ENCODE measurements around the gene NAT16. TPM values are rescaled to one million over a fixed set of nuclear protein-coding genes. Genes with fewer than 3 reads are reported as not detected.
"Not testable (repeated sequence)": the region's sequence is repeated elsewhere in the genome, so short reads cannot be mapped to it uniquely, and the experiment has no call there.

The NAT16 gene
- total RNA-seq, 2 experiments from 2014 or later, result not detected

DNA sequence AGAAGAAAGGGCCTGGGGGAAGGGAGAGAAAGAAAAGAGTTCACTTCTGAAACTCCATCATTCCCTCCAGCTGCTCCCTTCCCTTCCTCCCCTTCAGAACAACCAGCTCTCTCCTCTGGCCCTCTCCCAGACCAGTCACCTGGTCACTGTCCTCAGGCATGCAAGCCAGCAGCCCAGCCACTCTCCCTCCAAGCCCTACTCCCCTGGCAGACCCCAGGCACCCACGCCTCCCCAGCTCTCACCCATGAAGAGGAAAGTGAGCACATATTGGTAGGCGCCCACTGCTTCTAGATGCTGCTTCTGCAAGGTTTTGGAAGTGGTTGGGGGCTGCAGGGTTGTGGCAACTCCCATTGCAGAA is 20.4 kb upstream of the NAT16 start:
- CTCF ChIA-PET, result interaction anchor here (0.7 to 2.9 kb wide), 2 partner anchors 8 to 56 kb away, joined by 5 to 13 read pairs; no protein-coding TSS in a partner anchor
- Mint-ChIP-seq H3K27ac (no peak overlapping the region), H3K4me1 (peaks cover 17% of the 10 kb centered on the region), H3K4me3 (no peak overlapping the region), H3K9me3 (no peaks in the 10 kb centered on the region), H3K27me3 (peaks cover 29% of the 10 kb centered on the region), H3K36me3 (ENCODE audit: low read depth) (no peaks in the 10 kb centered on the region)
- POLR2A ChIA-PET, result no interaction called here
- DNase-seq, result no peak

DNA sequence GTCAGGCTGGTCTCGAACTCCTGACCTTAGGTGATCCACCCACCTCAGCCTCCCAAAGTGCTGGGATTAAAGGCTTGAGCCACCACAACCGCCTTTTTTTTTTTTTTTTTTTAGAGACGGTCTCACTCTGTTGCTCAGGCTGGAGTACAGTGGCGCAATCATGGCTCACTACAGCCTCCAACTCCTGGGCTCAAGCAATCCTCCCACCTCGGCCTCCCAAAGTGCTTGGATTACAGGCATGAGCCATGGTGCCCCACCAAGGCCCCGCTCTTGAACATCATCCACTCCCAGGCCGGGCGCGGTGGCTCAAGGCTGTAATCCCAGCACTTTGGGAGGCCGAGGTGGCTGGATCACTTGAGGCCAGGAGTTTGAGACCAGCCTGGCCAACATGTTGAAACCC is 19.4 kb upstream of the NAT16 start:
- Mint-ChIP-seq H3K27me3 (peaks cover 29% of the 10 kb centered on the region), H3K4me1 (peaks cover 17% of the 10 kb centered on the region)
- H3K36me3 Mint-ChIP-seq (ENCODE audit: low read depth); H3K27ac Mint-ChIP-seq; POLR2A ChIA-PET; H3K4me3 Mint-ChIP-seq; CTCF ChIA-PET; DNase-seq; H3K9me3 Mint-ChIP-seq: not testable (repeated sequence)

DNA sequence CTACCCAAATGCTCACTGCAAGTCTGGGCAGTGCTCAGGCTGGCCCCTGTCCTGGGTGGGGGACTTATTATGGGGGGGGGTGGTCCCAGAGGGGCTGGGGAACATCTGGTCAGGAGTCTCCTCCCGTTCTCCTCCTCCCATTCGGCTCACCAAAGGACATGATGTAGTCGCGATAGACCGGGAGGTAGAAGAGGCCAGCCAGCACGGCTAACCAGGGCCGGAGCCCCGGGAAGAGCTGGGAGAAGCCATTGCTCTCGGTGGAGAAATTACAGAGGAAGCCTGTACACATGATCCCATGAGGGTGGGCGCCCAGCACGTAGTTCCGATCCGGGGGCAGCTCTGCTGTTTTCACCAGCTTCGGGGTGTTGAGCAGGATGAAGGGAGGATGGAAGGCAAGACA is 18.4 kb upstream of the NAT16 start:
- Mint-ChIP-seq H3K4me3 (no peak overlapping the region), H3K4me1 (peaks cover 8% of the 10 kb centered on the region), H3K9me3 (no peaks in the 10 kb centered on the region), H3K36me3 (ENCODE audit: low read depth) (no peaks in the 10 kb centered on the region), H3K27me3 (peaks cover 27% of the 10 kb centered on the region), H3K27ac (no peak overlapping the region)
- ChIA-PET CTCF (no interaction called here), POLR2A (no interaction called here)
- DNase-seq, result no peak

DNA sequence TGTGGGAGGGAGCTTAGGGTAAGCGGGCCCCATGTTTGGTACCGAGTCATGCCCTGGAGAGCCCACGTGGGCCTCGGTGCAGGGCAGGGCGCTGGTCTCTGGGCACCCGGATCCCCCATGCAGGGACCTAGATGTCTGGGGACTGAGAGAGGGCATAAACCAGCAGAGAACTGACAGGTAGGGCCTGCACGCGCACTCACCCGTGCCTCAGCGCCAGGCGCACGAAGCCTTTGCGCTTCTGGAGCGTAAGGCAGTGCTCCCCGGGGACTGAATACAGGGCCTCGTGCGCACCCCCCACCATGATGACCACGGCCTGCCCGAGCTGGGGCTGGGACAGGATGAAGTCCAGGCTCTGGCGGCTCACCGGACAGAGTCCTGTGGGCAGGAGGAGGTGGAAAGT is 17.9 kb upstream of the NAT16 start:
- POLR2A ChIA-PET, result no interaction called here

DNA sequence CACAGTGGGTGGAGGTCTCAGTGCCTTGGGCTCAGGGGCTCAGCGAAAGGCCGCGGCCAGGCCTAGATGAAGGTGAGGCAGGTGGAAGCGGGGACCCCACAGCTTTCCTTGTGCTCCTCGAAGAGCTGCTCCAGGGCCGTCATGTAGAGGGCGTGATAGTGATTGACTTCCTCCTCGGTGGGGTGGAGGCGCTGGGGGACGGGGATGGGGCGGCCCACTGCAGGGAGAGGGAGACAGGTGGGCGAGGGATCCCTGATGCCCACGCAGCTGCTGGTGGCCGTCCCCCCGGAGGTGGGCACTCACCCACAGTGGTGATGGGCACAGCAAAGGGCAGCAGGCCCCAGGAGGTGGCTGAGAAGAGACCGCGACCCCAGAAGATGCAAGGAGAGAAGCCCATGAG is 15.8 kb upstream of the NAT16 start:
- Mint-ChIP-seq H3K9me3 (no peaks in the 10 kb centered on the region), H3K27me3 (peaks cover 14% of the 10 kb centered on the region), H3K27ac (no peak overlapping the region), H3K4me3 (no peak overlapping the region), H3K36me3 (ENCODE audit: low read depth) (no peaks in the 10 kb centered on the region), H3K4me1 (peaks cover 8% of the 10 kb centered on the region)
- POLR2A ChIA-PET, result no interaction called here
- DNase-seq, result no peak
- CTCF ChIA-PET, result interaction anchor here (1.1 to 6.2 kb wide), 5 partner anchors 22 to 87 kb away, joined by 4 to 208 read pairs (median 7); no protein-coding TSS in a partner anchor

More for the DNA sequence above, 17.9 kb upstream of the NAT16 start:
- no peak overlapping the region for H3K4me3 Mint-ChIP-seq
- CTCF ChIA-PET, result no interaction called here
- peaks cover 25% of the 10 kb centered on the region for H3K27me3 Mint-ChIP-seq
- H3K9me3 Mint-ChIP-seq, result no peaks in the 10 kb centered on the region
- no peak for DNase-seq
- peaks cover 8% of the 10 kb centered on the region for H3K4me1 Mint-ChIP-seq
- H3K36me3 Mint-ChIP-seq (ENCODE audit: low read depth), result no peaks in the 10 kb centered on the region
- no peak overlapping the region for H3K27ac Mint-ChIP-seq

DNA sequence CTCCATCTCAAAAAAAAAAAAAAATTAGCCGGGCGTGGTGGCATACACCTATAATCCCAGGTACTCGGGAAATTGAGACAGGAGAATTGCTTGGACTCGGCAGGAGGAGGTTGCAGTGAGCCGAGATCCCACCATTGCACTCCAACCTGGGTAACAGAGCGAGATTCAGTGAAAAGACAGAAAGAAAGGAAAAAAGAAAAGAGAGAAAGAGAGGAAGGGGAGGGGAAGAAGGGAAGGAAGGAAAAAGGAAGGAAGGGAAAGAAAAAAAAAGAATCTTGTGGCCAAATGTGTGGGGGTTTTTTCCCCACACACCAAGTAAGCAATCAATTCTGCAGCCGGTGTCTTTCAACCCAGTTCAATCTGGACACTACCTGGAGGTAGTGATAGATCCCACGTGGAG is 9.0 kb upstream of the NAT16 start:
- Mint-ChIP-seq H3K4me3 (no peak overlapping the region), H3K9me3 (no peaks in the 10 kb centered on the region), H3K27me3 (peaks cover 18% of the 10 kb centered on the region), H3K4me1 (peaks cover 6% of the 10 kb centered on the region), H3K27ac (no peak overlapping the region), H3K36me3 (ENCODE audit: low read depth) (no peaks in the 10 kb centered on the region)
- DNase-seq, result no peak
- CTCF ChIA-PET, result interaction anchor here (1.2 kb wide), 1 partner anchor 18 kb away, joined by 4 read pairs; no protein-coding TSS in a partner anchor
- POLR2A ChIA-PET, result no interaction called here

DNA sequence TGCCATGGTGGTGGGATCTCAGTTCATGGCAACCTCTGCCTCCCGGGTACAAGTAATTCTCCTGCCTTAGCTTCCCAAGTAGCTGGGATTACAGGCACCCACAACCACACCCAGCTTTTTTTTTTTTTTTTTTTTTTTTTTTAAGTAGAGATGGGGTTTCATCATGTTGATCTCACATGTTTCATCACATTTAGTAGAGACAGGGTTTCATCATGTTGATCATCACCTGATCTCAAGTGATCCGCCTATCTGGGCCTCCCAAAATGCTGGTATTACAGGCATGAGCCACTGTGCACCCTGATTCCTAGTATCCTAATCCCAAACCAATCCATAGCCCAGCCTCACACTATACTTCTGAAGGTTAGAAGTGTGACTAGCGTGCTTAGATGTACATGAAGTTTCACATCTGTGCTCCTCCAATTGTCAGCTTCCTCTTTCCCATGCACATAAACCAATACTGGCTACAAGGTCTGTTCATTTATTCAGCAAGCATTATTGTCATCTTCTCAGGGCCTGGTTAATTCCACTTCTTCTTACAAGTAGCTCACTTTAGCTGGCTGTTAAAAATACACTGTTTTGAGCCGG is 6.8 kb upstream of the NAT16 start:
- peaks cover 24% of the 10 kb centered on the region for H3K27me3 Mint-ChIP-seq
- H3K4me3 Mint-ChIP-seq, result no peak overlapping the region
- ChIA-PET CTCF (interaction anchor here (1.1 to 1.5 kb wide), 2 partner anchors 31 to 57 kb away, joined by 3 to 5 read pairs; partner anchors contain the start of genes PLOD3 and ZNHIT1), POLR2A (interaction anchor here (0.7 kb wide), 1 partner anchor 411 kb away, joined by 3 read pairs; no protein-coding TSS in a partner anchor)
- no peak for DNase-seq
- H3K27ac Mint-ChIP-seq, result no peak overlapping the region
- no peaks in the 10 kb centered on the region for H3K4me1 Mint-ChIP-seq
- H3K36me3 Mint-ChIP-seq (ENCODE audit: low read depth), result no peaks in the 10 kb centered on the region
- no peaks in the 10 kb centered on the region for H3K9me3 Mint-ChIP-seq

DNA sequence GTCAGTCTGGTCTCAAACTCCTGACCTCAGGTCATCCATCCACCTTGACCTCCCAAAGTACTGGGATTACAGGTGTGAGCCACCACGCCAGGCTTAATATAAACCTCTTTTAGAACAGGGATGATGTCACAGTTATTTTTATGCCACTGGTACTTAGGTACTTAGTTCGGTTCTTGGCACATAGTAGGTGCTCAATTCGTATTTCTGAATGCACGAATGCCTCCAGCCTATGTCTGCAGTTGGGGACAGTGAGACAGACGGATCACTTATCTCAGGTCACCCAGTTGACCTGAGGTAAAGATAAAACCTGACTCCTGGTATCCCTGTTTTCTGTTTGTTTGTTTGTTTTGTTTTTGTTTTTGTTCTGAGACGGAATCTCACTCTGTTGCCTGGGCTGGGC is 6.1 kb upstream of the NAT16 start:
- Mint-ChIP-seq H3K9me3 (no peaks in the 10 kb centered on the region), H3K27ac (no peak overlapping the region), H3K4me1 (no peaks in the 10 kb centered on the region), H3K36me3 (ENCODE audit: low read depth) (no peaks in the 10 kb centered on the region), H3K27me3 (peaks cover 26% of the 10 kb centered on the region), H3K4me3 (no peak overlapping the region)
- CTCF ChIA-PET, result interaction anchor here (0.7 kb wide), 1 partner anchor 1240 kb away, joined by 3 read pairs; no protein-coding TSS in a partner anchor
- no peak for DNase-seq
- POLR2A ChIA-PET, result interaction anchor here (0.7 kb wide), 2 partner anchors 15 to 411 kb away, joined by 3 read pairs; no protein-coding TSS in a partner anchor

DNA sequence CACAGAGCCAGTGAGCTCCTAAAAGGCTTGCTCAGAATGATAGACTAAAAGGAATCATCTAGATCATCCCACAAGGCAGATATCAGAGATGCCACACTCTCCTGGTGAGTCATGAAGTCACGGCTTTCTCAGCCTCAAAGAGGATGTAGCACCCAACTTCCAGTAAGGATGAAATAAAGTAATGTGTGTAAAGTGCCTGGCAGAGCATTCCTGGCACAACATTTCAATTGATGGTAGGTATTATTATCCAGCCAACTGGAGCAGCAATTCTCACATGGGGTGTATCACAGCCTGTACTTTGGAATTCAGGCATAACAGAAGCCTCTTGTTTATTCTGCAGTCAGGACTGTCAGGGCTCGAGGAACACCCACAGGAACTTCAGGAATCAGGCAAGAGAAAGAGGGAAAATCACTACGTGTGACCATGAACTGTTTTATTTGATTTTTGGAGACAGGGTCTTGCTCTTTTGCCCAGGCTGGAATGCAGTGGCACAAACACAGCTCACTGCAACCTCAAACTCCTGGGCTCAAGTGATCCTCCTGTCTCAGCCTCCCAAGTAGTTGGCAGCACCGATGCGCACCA is 5.3 kb upstream of the NAT16 start:
- CTCF ChIA-PET, result interaction anchor here (0.6 to 1.7 kb wide), 2 partner anchors 41 to 108 kb away, joined by 3 to 11 read pairs; no protein-coding TSS in a partner anchor
- no peak overlapping the region for H3K27ac Mint-ChIP-seq
- H3K27me3 Mint-ChIP-seq, result peaks cover 34% of the 10 kb centered on the region

DNA sequence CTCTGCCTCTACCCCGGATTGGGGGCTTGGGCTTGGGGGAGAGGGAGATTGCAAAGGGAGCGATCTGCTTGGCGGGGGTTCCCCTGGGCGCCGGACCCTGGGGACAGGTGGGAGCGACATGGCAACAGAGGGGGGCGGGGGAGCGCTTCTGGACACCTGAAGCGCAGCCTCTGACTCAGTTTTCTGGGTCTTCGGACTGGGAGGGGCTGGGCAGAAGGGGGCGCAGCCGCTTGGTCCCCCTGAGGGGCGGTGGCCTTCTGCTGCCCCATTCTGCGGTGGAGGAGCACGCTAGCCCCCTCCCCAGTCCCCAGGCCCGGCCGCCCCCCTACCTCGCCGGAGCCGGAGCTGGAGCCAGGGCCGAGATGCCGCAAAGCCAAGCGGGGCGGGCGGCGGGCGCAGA is 380 bp downstream of the NAT16 start:
- H3K27me3 Mint-ChIP-seq, result peaks cover 67% of the 10 kb centered on the region
- ChIA-PET CTCF (no interaction called here), POLR2A (no interaction called here)
- no peak overlapping the region for H3K27ac Mint-ChIP-seq
- H3K36me3 Mint-ChIP-seq (ENCODE audit: low read depth), result no peaks in the 10 kb centered on the region
- H3K4me1 Mint-ChIP-seq, result peaks cover 2% of the 10 kb centered on the region
- no peak overlapping the region for H3K4me3 Mint-ChIP-seq
- no peak for DNase-seq
- no peaks in the 10 kb centered on the region for H3K9me3 Mint-ChIP-seq

More for the DNA sequence above, 5.3 kb upstream of the NAT16 start:
- Mint-ChIP-seq H3K4me1 (no peaks in the 10 kb centered on the region), H3K9me3 (no peaks in the 10 kb centered on the region), H3K36me3 (ENCODE audit: low read depth) (no peaks in the 10 kb centered on the region), H3K4me3 (no peak overlapping the region)
- POLR2A ChIA-PET, result interaction anchor here (0.7 kb wide), 1 partner anchor 14 kb away, joined by 3 read pairs; no protein-coding TSS in a partner anchor
- DNase-seq, result no peak

DNA sequence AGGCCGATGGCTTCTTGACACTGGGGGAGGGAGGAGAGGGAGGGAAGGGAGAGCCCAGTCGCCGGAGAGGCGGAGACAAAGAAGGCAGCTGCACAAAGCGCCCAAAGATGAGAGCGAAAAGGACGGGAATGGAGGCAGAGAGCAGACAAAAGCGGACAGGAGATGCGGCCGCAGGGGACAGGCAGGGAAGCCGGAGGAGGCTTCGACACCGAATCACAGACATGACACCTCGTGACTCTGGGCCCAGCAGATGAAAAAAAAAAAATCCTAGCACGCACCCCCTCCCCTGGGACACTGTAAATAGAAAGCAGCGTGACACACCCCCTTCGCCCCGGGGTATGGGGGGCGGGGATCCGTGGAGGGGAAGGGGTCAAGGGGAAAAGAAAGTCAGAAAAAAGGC is 976 bp downstream of the NAT16 start:
- no peak overlapping the region for H3K27ac Mint-ChIP-seq
- POLR2A ChIA-PET, result no interaction called here
- CTCF ChIA-PET, result interaction anchor here (1.3 kb wide), 1 partner anchor 14 kb away, joined by 3 read pairs; no protein-coding TSS in a partner anchor
- H3K27me3 Mint-ChIP-seq, result peaks cover 71% of the 10 kb centered on the region
- H3K4me1 Mint-ChIP-seq, result peaks cover 6% of the 10 kb centered on the region
- peaks cover under 1% of the 10 kb centered on the region for H3K36me3 Mint-ChIP-seq (ENCODE audit: low read depth)
- H3K4me3 Mint-ChIP-seq, result no peak overlapping the region
- H3K9me3 Mint-ChIP-seq, result no peaks in the 10 kb centered on the region
- DNase-seq, result no peak

DNA sequence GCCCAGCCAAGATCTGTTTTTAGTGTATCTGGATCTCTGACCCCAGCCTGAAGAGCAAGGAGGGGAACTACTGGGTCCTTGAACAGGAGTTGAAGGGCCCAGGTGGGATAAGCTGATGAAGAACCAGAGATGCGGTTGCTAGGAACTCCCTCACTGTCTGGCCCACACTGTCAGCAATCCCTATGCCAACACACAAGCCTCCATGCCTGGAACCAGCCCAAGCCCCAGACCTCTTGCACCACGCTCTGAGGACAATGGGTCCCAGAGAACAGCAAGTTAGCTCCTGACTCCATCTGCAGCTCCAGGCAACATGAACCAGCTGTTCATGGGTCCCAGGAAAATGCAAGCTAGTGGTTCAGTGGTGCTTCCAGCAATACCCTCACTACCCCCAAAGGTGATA is 2.4 kb downstream of the NAT16 start:
- H3K9me3 Mint-ChIP-seq, result no peaks in the 10 kb centered on the region
- DNase-seq, result no peak
- H3K27me3 Mint-ChIP-seq, result peaks cover 81% of the 10 kb centered on the region
- no peak overlapping the region for H3K4me3 Mint-ChIP-seq
- peaks cover 15% of the 10 kb centered on the region for H3K4me1 Mint-ChIP-seq
- no peak overlapping the region for H3K27ac Mint-ChIP-seq
- ChIA-PET POLR2A (no interaction called here), CTCF (interaction anchor here (1.4 to 2.1 kb wide), 2 partner anchors 15 to 39 kb away, joined by 3 to 8 read pairs; no protein-coding TSS in a partner anchor)
- H3K36me3 Mint-ChIP-seq (ENCODE audit: low read depth), result peaks cover 3% of the 10 kb centered on the region

DNA sequence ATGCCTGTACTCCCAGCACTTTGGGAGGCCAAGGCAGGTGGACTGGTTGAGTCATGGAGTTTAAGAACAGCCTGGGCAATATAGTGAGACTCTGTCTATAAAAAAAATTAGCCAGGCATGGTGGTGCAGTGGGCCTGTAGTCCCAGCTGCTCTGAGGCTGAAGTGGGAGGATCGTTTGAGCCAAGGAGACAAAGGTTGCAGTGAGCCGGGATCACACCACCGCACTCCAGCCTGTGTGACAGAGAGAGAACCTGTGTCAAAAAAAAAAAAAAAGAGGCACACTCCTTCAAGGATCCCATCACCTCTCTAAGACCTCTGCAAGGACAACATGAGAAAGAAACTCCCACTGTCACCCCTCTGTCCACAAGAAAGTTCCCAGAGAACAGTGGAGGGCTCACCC is 4.4 kb downstream of the NAT16 start:
- POLR2A ChIA-PET, result interaction anchor here (1.5 kb wide), 1 partner anchor 91 kb away, joined by 5 read pairs; the partner anchor contains the start of gene TRIM56
- Mint-ChIP-seq H3K4me3 (no peak overlapping the region), H3K9me3 (no peaks in the 10 kb centered on the region), H3K27ac (no peak overlapping the region), H3K36me3 (ENCODE audit: low read depth) (peaks cover 3% of the 10 kb centered on the region), H3K4me1 (peaks cover 29% of the 10 kb centered on the region), H3K27me3 (peaks cover 83% of the 10 kb centered on the region)
- CTCF ChIA-PET, result interaction anchor here (2.1 to 2.8 kb wide), 2 partner anchors 17 to 31 kb away, joined by 8 to 26 read pairs; no protein-coding TSS in a partner anchor
- DNase-seq, result no peak

All from activated CD4-positive, alpha-beta memory T cell treated with anti-CD3 and anti-CD28 coated beads, Interleukin-2, amount 10 ng/mL, durations not matched to agents 7 days and 5 days (primary cell).